Liver (tissue), 9 donors: ENCODE data around the gene PLB1. TPM values are rescaled to one million over a fixed set of nuclear protein-coding genes. Genes with fewer than 3 reads are reported as not detected.

Experiments used
- DNase-seq: peaks from one replicate; pipeline ENCODE4 v3.0.0-alpha.2; 2017; ENCODE audit warnings: low spot score
- H3K27ac ChIP-seq, 2 donors: one replicate each; pipeline ENCODE4 v1.7.0; 2013; ENCODE audit warnings: inconsistent platforms in 2 of 2, low read length in 2 of 2, control low read depth in 1 of 2, low read depth in 1 of 2, mild to moderate bottlenecking in 1 of 2
- H3K27me3 ChIP-seq, 4 donors: one replicate each; pipeline versions ENCODE4 v1.6.1 to v1.7.0; 2013; ENCODE audit warnings: low read length in 3 of 4, inconsistent platforms in 1 of 4, mild to moderate bottlenecking in 1 of 4, moderate library complexity in 1 of 4; ENCODE audit not compliant: control insufficient read depth in 4 of 4, insufficient read depth in 4 of 4
- H3K36me3 ChIP-seq, 4 donors: one replicate each; pipeline versions ENCODE4 v1.6.1 to v1.7.0; 2013; ENCODE audit warnings: low read length in 3 of 4, mild to moderate bottlenecking in 3 of 4, low read depth in 1 of 4, moderate library complexity in 1 of 4; ENCODE audit not compliant: control insufficient read depth in 4 of 4, insufficient read depth in 3 of 4
- H3K4me1 ChIP-seq, 4 donors: one replicate each; pipeline versions ENCODE4 v1.6.1 to v1.7.0; 2013; ENCODE audit warnings: low read length in 3 of 4, mild to moderate bottlenecking in 3 of 4, moderate library complexity in 1 of 4; ENCODE audit not compliant: control insufficient read depth in 4 of 4, insufficient read depth in 4 of 4
- H3K4me3 ChIP-seq, 3 donors: one replicate each; pipeline versions ENCODE4 v1.6.1 to v1.7.0; 2013; ENCODE audit warnings: low read length in 3 of 3, control low read depth in 1 of 3, low read depth in 1 of 3, mild to moderate bottlenecking in 1 of 3
- H3K9ac ChIP-seq, 2 donors: one replicate each; pipeline ENCODE4 v1.7.0; 2013; ENCODE audit warnings: low read length in 2 of 2, mild to moderate bottlenecking in 2 of 2, moderate library complexity in 2 of 2, control low read depth in 1 of 2, low read depth in 1 of 2
- H3K9me3 ChIP-seq, 4 donors: one replicate each; pipeline versions ENCODE4 v1.6.1 to v1.7.0; 2013; ENCODE audit warnings: low read length in 3 of 4; ENCODE audit not compliant: control insufficient read depth in 4 of 4
- ATF3 ChIP-seq: IDR thresholded peaks from 2 replicates; pipeline ENCODE4 v1.6.1; 2016; ENCODE audit warnings: antibody characterized with exemption
- CTCF ChIP-seq: fragments of 150-350 bp; IDR thresholded peaks from 2 replicates; pipeline ENCODE4 v1.5.1; 2017; ENCODE audit warnings: improper control_type of control experiment, low read depth, low read length; ENCODE audit not compliant: missing input control
- EGR1 ChIP-seq, 2 donors: IDR thresholded peaks; 2 replicates each; pipeline ENCODE4 v1.6.1; 2016 to 2018; ENCODE audit warnings: antibody characterized with exemption in 2 of 2, low read depth in 2 of 2
- FOXA1 ChIP-seq: IDR thresholded peaks from 2 replicates; pipeline ENCODE4 v1.6.1; 2016; ENCODE audit warnings: antibody characterized with exemption
- FOXA2 ChIP-seq: IDR thresholded peaks from 2 replicates; pipeline ENCODE4 v1.6.1; 2016; ENCODE audit warnings: antibody characterized with exemption
- GABPA ChIP-seq, 2 donors: IDR thresholded peaks in 1 of 2; conservative IDR thresholded peaks in 1 of 2; 2 replicates each; pipeline ENCODE4 v1.6.1; 2016; ENCODE audit warnings: antibody characterized with exemption in 2 of 2, mild to moderate bottlenecking in 1 of 2, moderate library complexity in 1 of 2
- HNF4A ChIP-seq, 2 donors: conservative IDR thresholded peaks; 2 replicates each; pipeline ENCODE4 v1.6.1; 2016; ENCODE audit warnings: antibody characterized with exemption in 2 of 2, mild to moderate bottlenecking in 2 of 2
- HNF4G ChIP-seq: IDR thresholded peaks from 2 replicates; pipeline ENCODE4 v1.6.1; 2016; ENCODE audit warnings: antibody characterized with exemption
- JUND ChIP-seq, 2 donors: IDR thresholded peaks; 2 replicates each; pipeline ENCODE4 v1.6.1; 2016; ENCODE audit warnings: antibody characterized with exemption in 2 of 2
- MAX ChIP-seq: IDR thresholded peaks from 2 replicates; pipeline ENCODE4 v1.6.1; 2016; ENCODE audit warnings: antibody characterized with exemption
- NR2F2 ChIP-seq: IDR thresholded peaks from 2 replicates; pipeline ENCODE4 v1.6.1; 2016; ENCODE audit warnings: antibody characterized with exemption
- RAD21 ChIP-seq, 2 donors: IDR thresholded peaks; 2 replicates each; pipeline ENCODE4 v1.6.1; 2016; ENCODE audit warnings: antibody characterized with exemption in 2 of 2, mild to moderate bottlenecking in 2 of 2
- REST ChIP-seq: IDR thresholded peaks from 2 replicates; pipeline ENCODE4 v1.6.1; 2016; ENCODE audit warnings: antibody characterized with exemption, mild to moderate bottlenecking
- RXRA ChIP-seq, 2 donors: IDR thresholded peaks; 2 replicates each; pipeline ENCODE4 v1.6.1; 2017 to 2018; ENCODE audit warnings: antibody characterized with exemption in 2 of 2, mild to moderate bottlenecking in 1 of 2
- SP1 ChIP-seq: IDR thresholded peaks from 2 replicates; pipeline ENCODE4 v1.6.1; 2018; ENCODE audit warnings: antibody characterized with exemption, mild to moderate bottlenecking
- TAF1 ChIP-seq: conservative IDR thresholded peaks from 2 replicates; pipeline ENCODE4 v1.6.1; 2016; ENCODE audit warnings: antibody characterized with exemption, mild to moderate bottlenecking
- YY1 ChIP-seq: IDR thresholded peaks from 2 replicates; pipeline ENCODE4 v1.6.1; 2016; ENCODE audit warnings: antibody characterized with exemption, mild to moderate bottlenecking
- ZBTB33 ChIP-seq: IDR thresholded peaks from 2 replicates; pipeline ENCODE4 v1.6.1; 2016; ENCODE audit warnings: antibody characterized with exemption
- WGBS: extraction: QIAGEN DNeasy Blood & Tissue Kit; methylation state at CpG from one replicate; pipeline ENCODE4 v1.1.7; 2013; 5-methylcytosine and 5-hydroxymethylcytosine counted together
- polyA plus RNA-seq, 2 donors: library from polyadenylated mRNA; stranded (reverse) in 1 of 2; unstranded in 1 of 2; fragments of 200-250 nt in 1 of 2; fragments of >200 nt in 1 of 2; fragmentation: Nextera tagmentation in 1 of 2; extraction: Ambion mirVana in 1 of 2; gene quantifications; one replicate each; pipeline versions ENCODE4 v1.2.1 to v1.2.3, GENCODE V29; 2013 to 2015
- total RNA-seq, 2 donors: library from RNA; depleted of rRNA; stranded (reverse); fragments of >200 nt; gene quantifications; one replicate each; pipeline ENCODE4 v1.2.3, GENCODE V29; 2014
- donor health status: healthy.
- donor health status: healthy.
- donor health status: healthy.
- donor health status: healthy.
- donor health status: healthy.

Gene PLB1
- total and polyA plus RNA-seq, 4 donors: 0.58 to 4.5 (median 1.6) TPM

GRCh38 chr2:28640260-28640907, 144.5 kb downstream of the PLB1 start:
- 82% methylated on average over 14 of the region's 14 CpGs for WGBS
- Histone ChIP-seq H3K27me3 (no peaks in the 10 kb centered on the region), H3K4me3 (no peak overlapping the region), H3K4me1 (peaks cover 5 to 19% (median 12%) of the 10 kb centered on the region in 4 donors), H3K27ac (peak overlapping the region; percentile 63 to 79), H3K36me3 (no peaks in the 10 kb centered on the region), H3K9ac (no peak overlapping the region), H3K9me3 (no peaks in the 10 kb centered on the region)
- DNase-seq: no peak
- TF ChIP-seq EGR1 (IDR thresholded peaks at IDR 0.05; ENCODE audit: low read depth in 2 of 2) (no peak), TAF1 (no peak), JUND (IDR thresholded peaks at IDR 0.05) (no peak), HNF4G (no peak), YY1 (no peak), REST (no peak), FOXA2 (no peak), HNF4A (conservative IDR thresholded peaks at IDR 0.05) (no peak), ZBTB33 (no peak), FOXA1 (no peak), RAD21 (IDR thresholded peaks at IDR 0.05) (no peak), NR2F2 (no peak), MAX (no peak), GABPA (IDR thresholded peaks at IDR 0.05 in 1 of 2, conservative IDR thresholded peaks at IDR 0.05 in 1 of 2) (no peak), RXRA (IDR thresholded peaks at IDR 0.05) (no peak), CTCF (no peak), SP1 (no peak), ATF3 (no peak)
